Neural cell (in vitro differentiated cells): Measurements from ENCODE around the gene NOP10. TPM values are rescaled to one million over a fixed set of nuclear protein-coding genes. Genes with fewer than 3 reads are reported as not detected.

ENCODE experiments used
- H2AFZ ChIP-seq: fragments of 200-600, 300-800 bp; sonication (generic), shearing (Covaris generic); 2 replicates; pipeline ENCODE4 v1.6.0; 2014; ENCODE audit warnings: low read depth, mild to moderate bottlenecking, antibody characterized with exemption, low read length, moderate library complexity
- H3F3A ChIP-seq: fragments of 200-600 bp; shearing (Covaris generic); 2 replicates; pipeline ENCODE4 v1.6.1; 2016; ENCODE audit warnings: mild to moderate bottlenecking, moderate library complexity, mixed read lengths, antibody characterized with exemption, low read length; ENCODE audit not compliant: insufficient read depth, poor library complexity, severe bottlenecking
- H3K27ac ChIP-seq: fragments of 200-600, 300-800 bp; sonication (generic), shearing (Covaris generic); 2 replicates; pipeline ENCODE4 v1.5.1; 2014; ENCODE audit warnings: mild to moderate bottlenecking, low read length, moderate library complexity
- H3K27me3 ChIP-seq: fragments of 300-800, 200-600 bp; sonication (generic), shearing (Covaris generic); 2 replicates; pipeline ENCODE4 v1.6.0; 2014; ENCODE audit warnings: mild to moderate bottlenecking, low read depth, low read length, moderate library complexity; ENCODE audit not compliant: insufficient read depth
- H3K36me3 ChIP-seq: fragments of 300-800, 200-600 bp; sonication (generic), shearing (Covaris generic); 2 replicates; pipeline ENCODE4 v1.5.1; 2014; ENCODE audit warnings: mild to moderate bottlenecking, antibody characterized with exemption, low read length, moderate library complexity; ENCODE audit not compliant: insufficient read depth
- H3K4me2 ChIP-seq: fragments of 300-800, 200-600 bp; sonication (generic), shearing (Covaris generic); 2 replicates; pipeline ENCODE4 v1.6.0; 2014; ENCODE audit warnings: mild to moderate bottlenecking, low read length
- H3K4me3 ChIP-seq: fragments of 300-800, 200-600 bp; sonication (generic), shearing (Covaris generic); 2 replicates; pipeline ENCODE4 v1.5.1; 2014; ENCODE audit warnings: mild to moderate bottlenecking, low read length, moderate library complexity
- H3K79me2 ChIP-seq: fragments of 200-600 bp; shearing (Covaris generic); replicated peaks from 2 replicates; pipeline ENCODE4 v1.6.0; 2014; ENCODE audit warnings: mild to moderate bottlenecking, low read length, moderate library complexity; ENCODE audit not compliant: insufficient read depth
- H3K9ac ChIP-seq: fragments of 300-800, 200-600 bp; sonication (generic), shearing (Covaris generic); 2 replicates; pipeline ENCODE4 v1.6.1; 2016; ENCODE audit warnings: mild to moderate bottlenecking, low read length, mixed read lengths
- H3K9me2 ChIP-seq: fragments of 200-600 bp; shearing (Covaris generic); 2 replicates; pipeline ENCODE4 v1.6.1; 2016; ENCODE audit warnings: mild to moderate bottlenecking, low read length, mixed read lengths; ENCODE audit not compliant: insufficient read depth
- H3K9me3 ChIP-seq: fragments of 200-600, 300-800 bp; sonication (generic), shearing (Covaris generic); 2 replicates; pipeline ENCODE4 v1.6.1; 2016; ENCODE audit warnings: mild to moderate bottlenecking, mixed run types, low read length, moderate library complexity, mixed read lengths
- H4K20me1 ChIP-seq: fragments of 200-600 bp; shearing (Covaris generic); 2 replicates; pipeline ENCODE4 v1.6.1; 2016; ENCODE audit warnings: mild to moderate bottlenecking, mixed run types; ENCODE audit not compliant: insufficient read depth
- CTCF ChIP-seq: fragments of 450-650 bp; IDR thresholded peaks from 2 replicates; pipeline ENCODE4 v1.5.1; 2014; ENCODE audit warnings: antibody characterized with exemption, mild to moderate bottlenecking, moderate library complexity; ENCODE audit not compliant: poor library complexity, severe bottlenecking
- EP300 ChIP-seq: fragments of 450-650 bp; conservative IDR thresholded peaks from 2 replicates; pipeline ENCODE4 v1.6.1; 2014; ENCODE audit warnings: antibody characterized with exemption, mild to moderate bottlenecking, moderate library complexity; ENCODE audit not compliant: poor library complexity, severe bottlenecking
- EZH2 ChIP-seq: fragments of 200-600, 300-800 bp; shearing (Covaris generic), sonication (generic); IDR thresholded peaks from 2 replicates; pipeline ENCODE4 v1.6.1; 2014; ENCODE audit warnings: antibody characterized with exemption, low read length, borderline replicate concordance, mild to moderate bottlenecking; ENCODE audit not compliant: insufficient read depth, poor library complexity, severe bottlenecking
- MXI1 ChIP-seq: fragments of 450-650 bp; conservative IDR thresholded peaks from 2 replicates; pipeline ENCODE4 v1.6.1; 2014; ENCODE audit warnings: antibody characterized with exemption, mild to moderate bottlenecking; ENCODE audit not compliant: poor library complexity, severe bottlenecking
- POLR2AphosphoS5 ChIP-seq: IDR thresholded peaks from 2 replicates; pipeline ENCODE4 v1.6.1; 2012
- RAD21 ChIP-seq: fragments of 450-650 bp; conservative IDR thresholded peaks from 2 replicates; pipeline ENCODE4 v1.6.1; 2014; ENCODE audit warnings: antibody characterized with exemption, mild to moderate bottlenecking, moderate library complexity
- REST ChIP-seq: IDR thresholded peaks from 2 replicates; pipeline ENCODE4 v1.6.1; 2012; ENCODE audit warnings: borderline replicate concordance
- SMC3 ChIP-seq: fragments of 450-650 bp; conservative IDR thresholded peaks from 2 replicates; pipeline ENCODE4 v1.6.1; 2014; ENCODE audit warnings: antibody characterized with exemption, mild to moderate bottlenecking, moderate library complexity; ENCODE audit not compliant: poor library complexity
- TAF1 ChIP-seq: IDR thresholded peaks from 2 replicates; pipeline ENCODE4 v1.6.1; 2012; ENCODE audit warnings: low read depth
- polyA plus RNA-seq: library from polyadenylated mRNA; depleted of rRNA; stranded (reverse); fragments of >200 nt; gene quantifications from 2 replicates; pipeline ENCODE4 v1.2.3, GENCODE V29; 2014

Gene NOP10
- polyA plus RNA-seq, 1 donor from 2014 or later, result 263 TPM

GRCh38 chr15:34327906-34328305, 15.0 kb downstream of the NOP10 start:
- TF ChIP-seq CTCF (no peak), MXI1 (no peak), RAD21 (no peak), REST (no peak), POLR2AphosphoS5 (no peak), EZH2 (no peak), EP300 (no peak), TAF1 (no peak), SMC3 (no peak)
- Histone ChIP-seq H3K9me2 (no peaks in the 10 kb centered on the region), H4K20me1 (no peaks in the 10 kb centered on the region)

GRCh38 chr15:34325368-34325767, 17.6 kb downstream of the NOP10 start:
- Histone ChIP-seq H3K9ac (no peak overlapping the region), H3K4me3 (no peak overlapping the region), H3K4me2 (no peak overlapping the region), H3K9me2 (no peaks in the 10 kb centered on the region), H4K20me1 (no peaks in the 10 kb centered on the region), H3K27ac (no peak overlapping the region), H3K27me3 (no peaks in the 10 kb centered on the region), H3F3A (no peaks in the 10 kb centered on the region), H3K79me2 (no peaks in the 10 kb centered on the region), H3K9me3 (peaks cover 3% of the 10 kb centered on the region), H3K36me3 (no peaks in the 10 kb centered on the region), H2AFZ (no peak overlapping the region)
- no peak for TF ChIP-seq TAF1
- no peak for TF ChIP-seq EZH2
- TF ChIP-seq MXI1, result no peak
- no peak for TF ChIP-seq SMC3
- TF ChIP-seq EP300, result no peak
- no peak for TF ChIP-seq REST
- TF ChIP-seq POLR2AphosphoS5, result no peak
- TF ChIP-seq RAD21, result no peak
- no peak for TF ChIP-seq CTCF

More at GRCh38 chr15:34327906-34328305, 15.0 kb downstream of the NOP10 start:
- H3K9ac ChIP-seq, result no peak overlapping the region
- H3K79me2 ChIP-seq, result no peaks in the 10 kb centered on the region
- H3K36me3 ChIP-seq, result no peaks in the 10 kb centered on the region
- peaks cover 3% of the 10 kb centered on the region for H3K9me3 ChIP-seq
- no peak overlapping the region for H3K4me3 ChIP-seq
- H3K4me2 ChIP-seq, result no peak overlapping the region
- no peaks in the 10 kb centered on the region for H3F3A ChIP-seq
- no peaks in the 10 kb centered on the region for H3K27me3 ChIP-seq
- H3K27ac ChIP-seq, result no peak overlapping the region
- no peak overlapping the region for H2AFZ ChIP-seq
